GM21576 (cell line): ENCODE data around the gene RETREG1.
A peak's percentile ranks its signal among the peaks of the same experiment; 100 is the strongest.
"Not testable (repeated sequence)": the region's sequence is repeated elsewhere in the genome, so short reads cannot be mapped to it uniquely, and the experiment has no call there.

Experiments used
- ATAC-seq: cut with Tn5 transposase; IDR thresholded peaks from one replicate; pipeline ENCODE4 v1.9.1; 2021; ENCODE audit warnings: mild to moderate bottlenecking, moderate library complexity; ENCODE audit not compliant: unreplicated experiment

RETREG1 gene

DNA sequence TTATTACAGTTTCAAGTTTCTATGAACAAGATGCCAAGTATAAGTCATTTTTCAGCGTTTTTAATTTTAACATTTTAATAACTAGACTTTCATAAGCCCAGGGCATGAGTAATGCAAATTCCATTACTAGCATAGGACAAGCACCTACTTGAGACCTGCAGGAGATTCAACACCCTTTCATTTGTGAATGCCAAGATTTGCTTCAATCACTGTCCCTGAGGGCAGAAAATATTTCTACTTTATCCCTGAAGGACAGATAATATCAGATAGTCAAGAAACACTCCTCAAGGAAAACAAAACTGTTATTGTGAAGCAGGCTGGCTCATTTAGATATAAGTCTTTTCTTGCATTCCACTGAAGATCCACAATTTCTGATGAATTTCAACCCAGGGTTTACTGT, 123.5 kb downstream of the RETREG1 start:
- ATAC-seq = no peak

DNA sequence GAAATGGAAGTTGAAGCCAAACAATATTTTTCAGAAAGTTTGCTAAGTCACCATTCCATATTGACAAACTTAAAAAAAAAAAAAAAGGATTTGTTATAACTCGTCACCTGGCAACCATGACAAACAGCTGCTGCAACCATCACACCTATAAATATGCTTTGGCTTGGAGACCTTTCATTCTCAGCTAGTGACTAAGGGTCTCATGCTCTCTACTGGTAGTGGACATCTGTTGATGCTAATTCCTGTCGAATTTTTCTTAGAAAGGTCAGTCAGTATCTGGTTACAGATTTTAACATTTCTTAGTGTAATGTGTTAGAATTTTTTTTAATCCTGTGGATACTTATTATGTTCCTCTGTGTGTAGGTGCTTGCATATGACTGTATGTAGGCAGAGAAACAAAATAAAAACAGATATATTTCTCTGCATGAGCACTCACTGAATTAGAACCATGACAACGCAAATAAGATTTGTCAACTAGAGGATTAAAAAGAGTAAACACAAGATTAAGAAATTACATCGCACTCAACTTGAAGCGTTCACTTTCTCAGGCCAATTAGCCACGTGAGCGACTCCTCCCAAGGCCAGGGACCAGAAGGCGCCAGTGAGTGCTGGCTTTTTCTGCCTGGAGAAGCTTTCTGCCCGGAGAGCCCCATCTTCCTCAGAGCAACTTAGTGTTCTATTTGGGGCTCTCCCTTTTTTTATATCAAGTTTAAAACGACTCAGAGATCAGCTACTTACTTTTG, 124.2 kb downstream of the RETREG1 start:
- no peak for ATAC-seq

- no peak for ATAC-seq
Measured at GRCh38 chr5:16490911-16491310, 125.9 kb downstream of the RETREG1 start.

GRCh38 chr5:16489322-16489791, 127.4 kb downstream of the RETREG1 start:
- peak; percentile 72 for ATAC-seq

- ATAC-seq = no peak
Measured at GRCh38 chr5:16487456-16487855, 129.3 kb downstream of the RETREG1 start.

DNA sequence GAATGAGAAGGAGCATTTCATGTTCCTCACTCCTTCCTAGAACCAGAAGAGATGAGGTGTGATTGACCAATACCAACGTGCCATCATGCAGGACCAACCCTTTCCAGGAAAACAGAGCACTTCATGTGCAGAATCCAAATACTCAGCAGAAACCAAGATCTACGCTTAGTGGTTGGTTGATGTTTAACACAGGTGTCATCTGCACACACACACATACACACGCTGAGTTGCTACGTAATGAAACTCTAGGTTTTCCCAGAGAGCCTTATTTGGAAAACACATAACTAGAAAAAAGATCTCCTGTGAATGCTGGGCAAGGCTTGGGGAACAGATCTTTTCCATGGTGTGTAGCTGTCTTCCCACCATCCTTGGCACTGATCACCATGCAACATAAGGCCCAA, 130.1 kb downstream of the RETREG1 start:
- no peak for ATAC-seq

GRCh38 chr5:16485656-16486055, 131.1 kb downstream of the RETREG1 start:
- no peak for ATAC-seq

DNA sequence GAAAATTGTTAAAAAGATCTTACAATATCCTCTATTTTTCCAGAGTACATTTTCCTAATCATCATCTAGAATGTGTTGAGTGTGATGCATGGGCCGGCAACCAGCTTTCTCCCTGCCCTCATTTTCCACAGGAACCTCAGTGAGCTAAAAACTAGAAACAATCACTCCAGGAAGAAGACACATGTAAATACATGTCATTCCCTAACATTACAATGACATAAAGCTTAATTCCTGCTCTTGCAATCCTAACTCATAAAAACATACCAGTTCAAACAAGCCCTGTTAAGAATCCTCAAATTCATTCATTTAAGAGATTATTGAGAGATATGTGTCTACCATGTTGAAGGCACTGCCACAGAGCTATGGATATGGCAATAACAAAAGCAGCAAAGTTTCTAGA, 132.7 kb downstream of the RETREG1 start:
- no peak for ATAC-seq

DNA sequence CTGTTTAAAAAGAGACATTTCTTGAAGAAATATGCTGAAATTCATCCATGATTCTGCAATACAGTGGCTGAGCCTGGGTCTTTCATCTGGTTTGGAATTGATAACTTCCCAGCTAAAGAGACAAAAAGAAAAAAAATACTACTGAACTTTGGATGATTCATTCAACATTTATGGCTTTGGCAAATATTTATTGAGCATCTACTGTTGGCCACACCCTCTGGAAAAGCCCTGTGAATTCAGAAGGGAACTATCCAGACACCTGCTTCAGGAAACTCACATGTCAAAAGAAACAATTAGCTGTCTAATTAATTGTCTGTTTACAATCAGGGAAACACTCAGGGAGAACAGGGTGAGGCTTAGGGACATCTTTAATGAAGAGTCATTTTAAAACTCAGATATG, 133.4 kb downstream of the RETREG1 start:
- ATAC-seq = no peak

GRCh38 chr5:16482891-16483290, 133.9 kb downstream of the RETREG1 start:
- no peak for ATAC-seq

DNA sequence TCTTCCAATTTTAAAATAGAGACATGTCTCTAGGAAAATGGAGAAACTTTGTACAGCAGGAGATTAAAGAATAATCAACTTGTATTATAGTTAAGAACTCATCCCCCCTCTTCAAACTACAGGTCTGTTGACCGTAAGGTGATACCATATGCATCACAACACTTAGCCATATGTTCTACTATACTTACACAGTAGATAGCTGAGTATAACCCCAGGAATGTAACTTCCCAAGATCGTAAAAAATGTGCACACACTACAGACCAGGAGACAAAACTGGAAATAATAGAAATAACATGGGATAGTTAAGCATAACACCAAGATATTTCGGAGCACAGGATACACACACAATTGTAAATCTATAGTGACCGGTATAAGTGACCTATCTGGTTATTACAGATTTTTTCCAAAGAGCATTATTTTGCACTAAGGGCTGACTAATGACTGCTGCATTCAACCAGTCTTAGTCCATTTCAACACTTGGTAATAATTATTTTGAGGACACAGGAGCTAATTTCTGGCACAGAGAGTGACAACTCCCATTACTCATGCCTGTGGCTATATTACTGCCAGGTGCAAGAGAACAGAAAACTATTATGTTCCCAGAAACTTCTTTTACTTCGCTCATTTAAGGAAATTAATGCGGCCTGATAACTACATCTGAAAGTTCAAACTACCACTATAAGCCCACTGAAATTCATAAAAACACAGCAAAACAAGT, 135.8 kb downstream of the RETREG1 start:
- ATAC-seq = no peak

DNA sequence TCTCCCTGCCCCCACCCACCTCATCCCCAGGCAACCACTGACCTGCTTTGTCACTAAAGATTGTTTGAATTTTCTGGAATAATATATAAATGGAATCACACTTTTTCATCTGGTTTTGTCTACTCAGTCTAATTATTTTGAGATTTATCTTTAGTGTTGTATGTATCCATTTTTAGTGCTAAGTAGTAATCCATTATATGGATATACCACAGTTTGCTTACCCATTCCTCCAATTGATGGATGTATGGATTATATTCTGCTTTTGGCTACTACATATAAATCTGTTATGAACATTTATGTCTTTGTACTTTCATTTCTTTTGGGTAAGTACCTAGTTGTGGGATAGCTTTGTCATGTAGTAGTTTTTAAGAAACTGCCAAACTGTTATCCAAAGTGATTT, 136.7 kb downstream of the RETREG1 start:
- ATAC-seq = no peak

GRCh38 chr5:16477541-16477940, 139.3 kb downstream of the RETREG1 start:
- no peak for ATAC-seq

DNA sequence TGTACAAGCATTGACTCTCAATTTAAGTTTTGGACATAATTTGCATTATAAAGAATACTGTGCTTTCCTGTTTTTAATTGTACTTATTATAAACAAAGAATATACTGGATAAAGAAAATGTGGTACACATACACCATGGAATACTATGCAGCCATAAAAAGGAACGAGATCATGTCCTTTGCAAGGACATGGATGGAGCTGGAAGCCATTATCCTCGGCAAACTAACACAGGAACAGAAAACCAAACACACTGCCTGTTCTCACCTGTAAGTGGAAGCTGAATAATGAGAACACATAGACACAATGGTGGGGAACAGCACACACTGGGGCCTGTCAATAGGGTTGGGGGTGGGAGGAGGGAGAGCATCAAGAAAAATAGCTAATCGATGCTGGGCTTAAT, 140.4 kb downstream of the RETREG1 start:
- ATAC-seq = not testable (repeated sequence)

DNA sequence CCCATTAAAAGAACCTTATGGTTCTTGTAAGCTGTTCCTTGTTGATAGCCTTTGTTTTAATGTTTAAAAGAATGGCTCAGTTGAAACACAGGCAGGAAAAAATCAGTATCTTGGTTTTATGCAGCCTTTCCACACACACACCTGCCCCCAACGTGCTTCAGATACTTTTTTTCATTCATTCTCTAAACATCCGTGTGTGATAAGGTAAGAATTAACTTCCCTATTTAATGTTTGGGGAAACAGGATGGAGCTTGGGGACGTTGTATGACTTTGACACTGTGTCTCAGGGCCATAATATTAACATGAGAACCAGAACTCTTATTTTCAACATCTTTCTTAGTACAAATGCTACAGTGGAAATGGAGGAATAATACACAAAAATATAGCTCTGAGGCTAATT, 145.4 kb downstream of the RETREG1 start:
- ATAC-seq = no peak

GRCh38 chr5:16467363-16468219, 149.2 kb downstream of the RETREG1 start:
- ATAC-seq = peak; percentile 66

DNA sequence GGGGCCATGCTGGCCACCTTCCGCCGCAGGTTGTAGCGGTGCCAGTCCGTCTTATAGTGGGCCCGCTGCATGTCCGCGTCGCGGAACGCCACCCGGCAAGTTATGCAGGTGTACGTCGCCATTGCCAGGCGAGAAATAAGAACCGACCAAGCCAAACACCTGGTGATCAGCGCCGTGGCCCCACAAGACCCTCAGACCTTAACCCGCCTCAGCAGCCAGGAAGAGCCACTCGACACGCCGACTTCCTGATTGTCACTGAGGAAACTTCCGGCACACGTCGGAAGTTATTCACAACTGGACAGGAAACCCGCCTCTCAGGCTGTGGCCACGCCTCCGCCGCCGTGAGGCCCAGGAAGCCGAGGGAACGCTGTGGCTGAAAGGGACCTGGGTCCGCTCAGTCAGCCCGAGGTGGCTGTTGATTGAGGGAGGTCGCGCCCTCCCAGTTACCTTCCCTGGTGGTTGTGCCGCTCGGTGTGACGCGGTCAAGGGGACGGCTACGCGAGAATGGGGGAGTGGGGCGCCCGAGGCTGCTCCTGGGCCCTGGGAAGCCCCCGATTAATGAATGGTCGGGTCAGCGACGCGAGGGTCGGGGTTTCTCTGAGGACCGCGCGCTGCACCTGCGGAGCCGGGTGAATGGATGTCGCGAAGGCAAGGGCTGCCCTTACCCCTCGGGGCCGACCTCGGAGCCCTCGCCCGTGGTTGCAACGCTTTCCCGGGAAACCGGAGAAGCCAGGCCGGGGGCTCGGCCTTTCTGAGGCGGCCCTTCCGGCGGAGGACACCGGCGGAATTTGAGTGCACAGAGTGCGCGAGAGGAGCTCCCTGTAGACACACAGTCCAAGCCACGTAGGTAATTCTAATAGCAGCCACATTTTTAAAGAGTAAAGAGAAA, 151.0 kb downstream of the RETREG1 start, which contains the start of gene ZNF622:
ZNF622 (minus strand) TSS at position 257 of the 889 bp plus-strand sequence; CDS start at position 122, 135 bp downstream.
- ATAC-seq = peak; percentile 83

DNA sequence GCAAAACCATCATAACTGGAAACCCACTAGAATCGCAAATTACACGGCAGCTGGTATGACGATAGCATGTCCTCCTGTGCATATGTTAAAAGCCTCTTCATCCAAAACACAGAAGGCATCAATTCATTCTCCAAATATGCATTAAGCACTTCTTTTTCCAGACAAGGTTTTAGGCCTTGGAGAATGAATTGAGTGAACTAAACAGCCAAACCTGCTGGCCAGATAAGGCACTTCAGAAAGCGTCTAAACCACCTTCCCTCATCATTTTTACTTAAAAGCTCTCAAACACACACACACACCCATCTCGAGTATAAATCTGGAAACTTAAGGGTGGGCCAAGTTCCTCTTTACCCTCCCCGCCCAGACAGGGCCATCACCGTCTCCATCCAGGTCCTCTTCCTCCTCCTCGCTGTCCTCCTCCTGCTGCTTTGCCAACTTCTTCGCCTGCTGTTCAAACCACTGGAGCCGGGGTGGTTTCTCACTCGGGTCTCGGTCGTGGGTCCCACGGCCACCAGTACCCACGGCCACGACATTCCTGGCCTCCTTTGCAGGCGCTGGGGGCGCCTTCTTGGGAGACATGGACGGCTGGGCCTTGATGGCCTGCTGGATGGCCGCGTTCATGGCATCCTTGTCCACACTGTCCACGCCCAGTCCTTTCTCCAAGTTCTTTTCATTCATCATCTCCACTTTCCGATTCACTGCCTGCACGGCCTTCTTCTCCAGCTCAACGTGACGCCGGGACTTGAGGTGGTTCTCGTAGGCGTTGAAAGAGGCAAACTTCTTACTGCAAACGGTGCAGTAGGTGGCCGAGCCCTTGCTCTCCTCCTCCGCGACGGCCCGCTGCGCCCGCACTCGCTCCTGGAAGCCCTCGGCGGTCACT, 151.9 kb downstream of the RETREG1 start:
- ATAC-seq = no peak

DNA sequence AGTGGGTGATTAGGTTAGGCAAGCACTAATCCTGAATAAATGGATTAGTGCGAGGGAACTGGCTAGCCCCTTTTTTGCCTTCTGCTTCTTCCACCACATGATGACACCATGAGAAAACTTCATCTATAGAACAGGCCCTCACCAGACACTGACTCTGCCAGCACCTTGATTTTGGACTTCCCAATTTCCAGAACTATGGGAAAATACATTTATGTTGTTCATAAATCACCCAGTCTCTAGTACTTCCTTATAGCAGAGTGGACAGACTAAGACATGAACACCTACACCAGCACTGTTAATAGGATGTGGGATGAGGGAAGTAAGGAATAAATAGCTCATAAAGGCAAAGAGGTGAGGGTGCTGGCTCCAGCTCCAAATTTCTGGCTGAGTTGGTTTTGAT, 152.6 kb downstream of the RETREG1 start:
- ATAC-seq = no peak
